ENCODE data around the gene ESRRA. TPM values are rescaled to one million over a fixed set of nuclear protein-coding genes. Genes with fewer than 3 reads are reported as not detected.

Gene ESRRA
- total RNA-seq = 34.6 and 44.3 TPM in 2 replicates

GRCh38 chr11:64305075-64305690 lies at the start of gene ESRRA:
Gene ESRRA, plus strand, starts transcription at chr11:64305524. Its CDS starts 1,656 bp downstream, at chr11:64307180.

GRCh38 chr11:64284048-64284961 lies 21.0 kb upstream of the ESRRA start, which contains the start of gene BAD:
Gene BAD, minus strand, starts transcription at chr11:64284665. Its CDS starts 297 bp downstream, at chr11:64284368.

GRCh38 chr11:64284962-64285884 lies 20.1 kb upstream of the ESRRA start, which contains the start of gene GPR137:
Gene GPR137, plus strand, starts transcription at chr11:64285848. Its CDS starts 677 bp downstream, at chr11:64286525.

GRCh38 chr11:64291262-64291751 lies 14.0 kb upstream of the ESRRA start, which contains the start of gene KCNK4:
Gene KCNK4, plus strand, starts transcription at chr11:64291302. Its CDS starts 1,717 bp downstream, at chr11:64293019.

GRCh38 chr11:64299847-64300648 lies 5.3 kb upstream of the ESRRA start, which contains the start of gene CATSPERZ:
Gene CATSPERZ, plus strand, starts transcription at chr11:64300358. Its CDS starts 53 bp downstream, at chr11:64300411.

GRCh38 chr11:64317325-64317960 lies 12.1 kb downstream of the ESRRA start, which contains the start of gene TRMT112:
Gene TRMT112, minus strand, starts transcription at chr11:64317559. Its CDS starts 33 bp downstream, at chr11:64317526.

GRCh38 chr11:64317961-64318765 lies 12.8 kb downstream of the ESRRA start, which contains the start of gene PRDX5:
Gene PRDX5, plus strand, starts transcription at chr11:64318121. Its CDS starts 95 bp downstream, at chr11:64318216.

GRCh38 chr11:64339754-64340408 lies 34.6 kb downstream of the ESRRA start, which contains the start of gene CCDC88B:
Gene CCDC88B, plus strand, starts transcription at chr11:64340204. Its CDS starts 63 bp downstream, at chr11:64340267.

GRCh38 chr11:64358907-64359711 lies 53.8 kb downstream of the ESRRA start, which contains the start of gene RPS6KA4:
Gene RPS6KA4, plus strand, starts transcription at chr11:64359162. Its CDS starts 74 bp downstream, at chr11:64359236.

Other genes starting within 250 kb of the ESRRA start
- gene MACROD1, start 139.4 kb upstream of the ESRRA start, total RNA-seq = 22.4 and 23.3 TPM in 2 replicates
- gene STIP1, start 119.4 kb upstream of the ESRRA start, total RNA-seq = 119 and 132 TPM in 2 replicates
- 1.8 and 6.0 TPM in 2 replicates for gene FERMT3, start 98.8 kb upstream of the ESRRA start, total RNA-seq
- gene TRPT1, start 79.3 kb upstream of the ESRRA start, total RNA-seq = 28.5 and 50.6 TPM in 2 replicates
- 62.4 and 66.0 TPM in 2 replicates for gene NUDT22, start 79.2 kb upstream of the ESRRA start, total RNA-seq
- gene DNAJC4, start 75.0 kb upstream of the ESRRA start, total RNA-seq = 8.0 and 18.2 TPM in 2 replicates
- 38.7 and 41.5 TPM in 2 replicates for gene VEGFB, start 70.9 kb upstream of the ESRRA start, total RNA-seq
- 45.7 and 91.8 TPM in 2 replicates for gene FKBP2, start 64.4 kb upstream of the ESRRA start, total RNA-seq
- 164 and 283 TPM in 2 replicates for gene PPP1R14B, start 58.6 kb upstream of the ESRRA start, total RNA-seq
- 46.4 and 54.9 TPM in 2 replicates for gene PLCB3, start 54.0 kb upstream of the ESRRA start, total RNA-seq
- gene BAD, start 20.9 kb upstream of the ESRRA start, total RNA-seq = 80.6 and 85.5 TPM in 2 replicates
- gene GPR137, start 19.7 kb upstream of the ESRRA start, total RNA-seq = 11.8 and 21.2 TPM in 2 replicates
- gene KCNK4, start 14.2 kb upstream of the ESRRA start, total RNA-seq = 0.17 TPM in 1 of 2 replicates, not detected in the other
- gene CATSPERZ, start 5.2 kb upstream of the ESRRA start, total RNA-seq = 0.44 and 0.66 TPM in 2 replicates
- 177 and 342 TPM in 2 replicates for gene TRMT112, start 12.0 kb downstream of the ESRRA start, total RNA-seq
- 202 and 213 TPM in 2 replicates for gene PRDX5, start 12.6 kb downstream of the ESRRA start, total RNA-seq
- 1.0 and 1.2 TPM in 2 replicates for gene CCDC88B, start 34.7 kb downstream of the ESRRA start, total RNA-seq
- 45.8 and 49.0 TPM in 2 replicates for gene RPS6KA4, start 53.6 kb downstream of the ESRRA start, total RNA-seq